ENCODE data around the gene CLGN. TPM values are rescaled to one million over a fixed set of nuclear protein-coding genes. Genes with fewer than 3 reads are reported as not detected.

CLGN gene
- total RNA-seq, 1 experiment from 2014 or later: 0.53 TPM

Other genes starting within 250 kb of the CLGN start
- 133 and 159 TPM in 2 replicates for gene SCOC, start 54.0 kb downstream of the CLGN start, total RNA-seq (2014; rRNA removed; shearing (Covaris generic))
- gene MGAT4D, start 70.6 kb upstream of the CLGN start, total RNA-seq (2014; rRNA removed; shearing (Covaris generic)): not detected in 2 replicates
- 29.8 and 38.8 TPM in 2 replicates for gene ELMOD2, start 96.5 kb upstream of the CLGN start, total RNA-seq (2014; rRNA removed; shearing (Covaris generic))
- gene UCP1, start 141.3 kb upstream of the CLGN start, total RNA-seq (2014; rRNA removed; shearing (Covaris generic)): not detected in 2 replicates

Measured in A172 (cell line).